HCT116 (cell line): Measurements from ENCODE around the gene BRD4. TPM values are rescaled to one million over a fixed set of nuclear protein-coding genes. Genes with fewer than 3 reads are reported as not detected.

ENCODE experiments used
- ATAC-seq: fragments of 200-7000 bp; cut with Tn5 transposase; 2 replicates; pipeline ENCODE4 v1.9.1; 2020; ENCODE audit warnings: mild to moderate bottlenecking, moderate library complexity
- BruUV-seq: library from RNA; stranded (reverse); fragments of 400-500 nt; replicated peaks from 2 replicates; lab custom pipeline; 2021; lab: Mats Ljungman, UMichigan
- CTCF ChIA-PET: fragments of 300-600 bp; sonication (Branson Sonifier 250); formaldehyde crosslinking; loops from one replicate; lab custom pipeline; 2021; ENCODE audit warnings: antibody characterized with exemption; lab: Charles Lee
- POLR2A ChIA-PET: fragments of 300-600, 350-600 bp; sonication (Branson Sonifier 250); formaldehyde crosslinking; loops from one replicate; lab custom pipeline; 2021; ENCODE audit warnings: antibody characterized with exemption; lab: Charles Lee
- RAD21 ChIA-PET, 2 experiments: fragments of 300-600 bp; sonication (Branson Sonifier 250); formaldehyde crosslinking; loops; one replicate each; lab custom pipeline; 2023; ENCODE audit warnings: low total read pairs in 2 of 2; ENCODE audit not compliant: uncharacterized antibody in 2 of 2, unreplicated experiment in 2 of 2, low non-redundant PET in 1 of 2; lab: Charles Lee
- DNase-seq: peaks from one replicate; pipeline ENCODE4 v3.0.0-alpha.2; 2010; ENCODE audit warnings: low read depth, low spot score
- H2AFZ ChIP-seq: fragments of 200-600 bp; shearing (Covaris generic), sonication (generic); 2 replicates; pipeline ENCODE4 v1.6.1; 2017; ENCODE audit warnings: low read depth, mixed run types, mixed read lengths, antibody characterized with exemption, low read length; ENCODE audit not compliant: poor library complexity, severe bottlenecking
- H3K27ac ChIP-seq: 2 replicates; pipeline ENCODE4 v1.5.1; 2012; ENCODE audit warnings: low read depth, low read length
- H3K27me3 ChIP-seq: fragments of 200-600 bp; sonication (generic); 2 replicates; pipeline ENCODE4 v1.6.1; 2016; ENCODE audit warnings: mixed run types, low read length, mixed read lengths; ENCODE audit not compliant: insufficient read depth
- H3K36me3 ChIP-seq, 2 experiments: fragments of 200-500 bp in 1 of 2; fragments of 200-600 bp in 1 of 2; sonication (Bioruptor generic) in 1 of 2; sonication (generic) in 1 of 2; 2 replicates each; pipeline versions ENCODE4 v1.5.1 to v1.6.1; 2014 to 2016; ENCODE audit warnings: low read length in 2 of 2, inconsistent platforms in 1 of 2, mixed read lengths in 1 of 2, mixed run types in 1 of 2; ENCODE audit not compliant: insufficient read depth in 2 of 2, control insufficient read depth in 1 of 2
- H3K4me1 ChIP-seq, 2 experiments: fragments of 200-600 bp in 1 of 2; sonication (generic) in 1 of 2; 2 replicates each; pipeline versions ENCODE4 v1.5.1 to v1.6.1; 2012 to 2017; ENCODE audit warnings: low read length in 2 of 2, inconsistent platforms in 1 of 2, mild to moderate bottlenecking in 1 of 2, mixed read lengths in 1 of 2, mixed run types in 1 of 2, moderate library complexity in 1 of 2; ENCODE audit not compliant: insufficient read depth in 2 of 2, control insufficient read depth in 1 of 2
- H3K4me2 ChIP-seq: fragments of 200-600 bp; sonication (generic); 2 replicates; pipeline ENCODE4 v1.6.1; 2017; ENCODE audit warnings: mixed run types, low read length, mixed read lengths
- H3K4me3 ChIP-seq, 2 experiments: fragments of 200-600 bp in 1 of 2; sonication (generic) in 1 of 2; replicated peaks in 1 of 2; 2 replicates each; pipeline ENCODE4 v1.5.1; 2011 to 2016; ENCODE audit warnings: low read length in 2 of 2, control low read depth in 1 of 2, low read depth in 1 of 2, mild to moderate bottlenecking in 1 of 2, mixed read lengths in 1 of 2, mixed run types in 1 of 2
- H3K79me2 ChIP-seq: fragments of 200-600 bp; sonication (generic); 2 replicates; pipeline ENCODE4 v1.6.1; 2017; ENCODE audit warnings: mild to moderate bottlenecking, mixed run types, low read length, moderate library complexity, mixed read lengths; ENCODE audit not compliant: insufficient read depth
- H3K9ac ChIP-seq: fragments of 200-600 bp; sonication (generic); 2 replicates; pipeline ENCODE4 v1.6.1; 2016; ENCODE audit warnings: low read length, mixed read lengths
- H3K9me2 ChIP-seq: fragments of 200-600 bp; sonication (generic), shearing (Covaris generic); 2 replicates; pipeline ENCODE4 v1.6.1; 2017; ENCODE audit warnings: mixed run types, mild to moderate bottlenecking, moderate library complexity; ENCODE audit not compliant: insufficient read depth
- H3K9me3 ChIP-seq, 2 experiments: fragments of 200-500 bp in 1 of 2; fragments of 200-600 bp in 1 of 2; sonication (Bioruptor generic) in 1 of 2; sonication (generic) in 1 of 2; 2 replicates each; pipeline ENCODE4 v1.6.1; 2014 to 2017; ENCODE audit warnings: low read length in 2 of 2, mixed read lengths in 2 of 2, inconsistent platforms in 1 of 2, low read depth in 1 of 2, mild to moderate bottlenecking in 1 of 2, mixed run types in 1 of 2, moderate library complexity in 1 of 2; ENCODE audit not compliant: control insufficient read depth in 1 of 2, insufficient read depth in 1 of 2
- H4K20me1 ChIP-seq: fragments of 200-600 bp; sonication (generic), shearing (Covaris generic); 2 replicates; pipeline ENCODE4 v1.6.1; 2017; ENCODE audit warnings: mixed run types, mild to moderate bottlenecking, moderate library complexity; ENCODE audit not compliant: insufficient read depth
- CBX3 ChIP-seq: IDR thresholded peaks from 2 replicates; pipeline ENCODE4 v1.6.1; 2012; ENCODE audit warnings: low read depth
- CEBPB ChIP-seq: IDR thresholded peaks from 2 replicates; pipeline ENCODE4 v1.6.1; 2012; ENCODE audit warnings: low read depth
- EGR1 ChIP-seq: IDR thresholded peaks from 2 replicates; pipeline ENCODE4 v1.6.1; 2012; ENCODE audit warnings: low read depth
- EZH2phosphoT487 ChIP-seq: fragments of 200-600 bp; IDR thresholded peaks from 2 replicates; pipeline ENCODE4 v1.6.1; 2018; ENCODE audit warnings: antibody characterized with exemption, borderline replicate concordance
- POLR2A ChIP-seq: IDR thresholded peaks from 2 replicates; pipeline ENCODE4 v1.7.0; 2011; ENCODE audit warnings: borderline replicate concordance; ENCODE audit not compliant: insufficient read depth, insufficient read length; ENCODE audit errors: extremely low read depth
- POLR2AphosphoS5 ChIP-seq: IDR thresholded peaks from 2 replicates; pipeline ENCODE4 v1.6.1; 2011; ENCODE audit warnings: mild to moderate bottlenecking, low read depth, low read length, moderate library complexity
- SP1 ChIP-seq: IDR thresholded peaks from 2 replicates; pipeline ENCODE4 v1.6.1; 2012; ENCODE audit warnings: low read depth
- ZFX ChIP-seq: fragments of 450-650 bp; IDR thresholded peaks from 2 replicates; pipeline ENCODE4 v1.6.1; 2017
- intact Hi-C: fragments of 100-400 bp; cut with micrococcal nuclease; formaldehyde crosslinking; loops from 2 replicates; pipeline ENCODE4 v1.10.0; 2022
- total RNA-seq: library from RNA; stranded (reverse); gene quantifications from one replicate; pipeline ENCODE4 v1.2.1, GENCODE V29; 2021; ENCODE audit not compliant: unreplicated experiment
- TF ChIP-seq, protein P1 (sequence below): IDR thresholded peaks from 2 replicates; pipeline ENCODE4 v1.6.1; 2012; ENCODE audit warnings: low read depth

BRD4 gene
- total RNA-seq, 1 experiment from 2014 or later: 52.9 TPM

GRCh38 chr19:15379083-15379998, 47.0 kb upstream of the BRD4 start, which contains the start of gene AKAP8 (continued):
- TF ChIP-seq, protein P1, sequence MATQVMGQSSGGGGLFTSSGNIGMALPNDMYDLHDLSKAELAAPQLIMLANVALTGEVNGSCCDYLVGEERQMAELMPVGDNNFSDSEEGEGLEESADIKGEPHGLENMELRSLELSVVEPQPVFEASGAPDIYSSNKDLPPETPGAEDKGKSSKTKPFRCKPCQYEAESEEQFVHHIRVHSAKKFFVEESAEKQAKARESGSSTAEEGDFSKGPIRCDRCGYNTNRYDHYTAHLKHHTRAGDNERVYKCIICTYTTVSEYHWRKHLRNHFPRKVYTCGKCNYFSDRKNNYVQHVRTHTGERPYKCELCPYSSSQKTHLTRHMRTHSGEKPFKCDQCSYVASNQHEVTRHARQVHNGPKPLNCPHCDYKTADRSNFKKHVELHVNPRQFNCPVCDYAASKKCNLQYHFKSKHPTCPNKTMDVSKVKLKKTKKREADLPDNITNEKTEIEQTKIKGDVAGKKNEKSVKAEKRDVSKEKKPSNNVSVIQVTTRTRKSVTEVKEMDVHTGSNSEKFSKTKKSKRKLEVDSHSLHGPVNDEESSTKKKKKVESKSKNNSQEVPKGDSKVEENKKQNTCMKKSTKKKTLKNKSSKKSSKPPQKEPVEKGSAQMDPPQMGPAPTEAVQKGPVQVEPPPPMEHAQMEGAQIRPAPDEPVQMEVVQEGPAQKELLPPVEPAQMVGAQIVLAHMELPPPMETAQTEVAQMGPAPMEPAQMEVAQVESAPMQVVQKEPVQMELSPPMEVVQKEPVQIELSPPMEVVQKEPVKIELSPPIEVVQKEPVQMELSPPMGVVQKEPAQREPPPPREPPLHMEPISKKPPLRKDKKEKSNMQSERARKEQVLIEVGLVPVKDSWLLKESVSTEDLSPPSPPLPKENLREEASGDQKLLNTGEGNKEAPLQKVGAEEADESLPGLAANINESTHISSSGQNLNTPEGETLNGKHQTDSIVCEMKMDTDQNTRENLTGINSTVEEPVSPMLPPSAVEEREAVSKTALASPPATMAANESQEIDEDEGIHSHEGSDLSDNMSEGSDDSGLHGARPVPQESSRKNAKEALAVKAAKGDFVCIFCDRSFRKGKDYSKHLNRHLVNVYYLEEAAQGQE: no peak

DNA sequence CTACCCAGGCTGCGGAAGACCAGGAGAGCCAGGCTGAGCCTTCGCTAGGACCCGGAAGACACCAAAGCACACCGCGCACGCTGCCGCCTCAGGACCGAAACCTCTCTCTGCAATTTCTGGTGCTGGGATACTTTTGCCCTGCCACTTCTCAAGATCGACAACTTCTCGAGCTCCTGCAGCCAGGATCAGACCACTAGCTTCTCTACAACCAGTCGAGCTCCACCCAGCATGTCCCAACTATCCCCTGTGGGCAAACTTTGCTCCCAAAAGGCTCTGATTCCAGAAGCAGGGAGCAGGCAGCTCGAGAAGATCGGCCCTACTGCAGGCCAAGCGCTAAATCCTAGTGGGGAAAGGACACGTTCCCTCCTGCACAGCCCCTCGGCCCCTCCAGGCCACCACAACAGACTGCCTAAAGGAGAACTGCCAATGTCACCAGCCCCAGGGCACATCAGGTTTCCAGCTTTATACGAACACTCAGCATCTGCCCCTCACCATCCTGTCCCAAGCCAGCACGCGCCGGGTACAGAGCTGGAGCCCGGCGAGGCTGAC, 46.3 kb upstream of the BRD4 start:
- intact Hi-C loops: loop anchor here (2.0 to 10.0 kb wide), 2 partner anchors 114 to 178 kb away; no protein-coding TSS in a partner anchor
- Histone ChIP-seq H2AFZ (no peak overlapping the region), H3K27ac (peak overlapping the region; percentile 96), H3K9ac (peak overlapping the region; percentile 91), H3K9me3 (no peaks in the 10 kb centered on the region), H3K36me3 (peaks cover 2 to 7% of the 10 kb centered on the region in 2 experiments; a peak in 3 of 4 replicates), H3K4me3 (peak overlapping the region; percentile 83 to 100), H3K4me2 (peak overlapping the region; percentile 99), H3K79me2 (peaks cover 57% of the 10 kb centered on the region), H3K9me2 (no peaks in the 10 kb centered on the region), H3K27me3 (no peaks in the 10 kb centered on the region), H4K20me1 (peaks cover 9% of the 10 kb centered on the region; the same call in 1 of the 2 replicates), H3K4me1 (peaks cover 13 to 33% of the 10 kb centered on the region in 2 experiments)
- CTCF ChIA-PET: interaction anchor here (1.2 to 2.3 kb wide), 3 partner anchors 41 to 177 kb away, joined by 3 to 11 read pairs (median 11); partner anchors contain the start of gene AKAP8L
- no peak for DNase-seq
- POLR2A ChIA-PET: interaction anchor here (0.6 to 3.2 kb wide), 6 partner anchors 10 to 284 kb away, joined by 3 to 22 read pairs (median 4); partner anchors contain the start of gene AKAP8L
- no TSS peak for BruUV-seq
- RAD21 ChIA-PET: no interaction called here
- TF ChIP-seq EZH2phosphoT487 (no peak), POLR2AphosphoS5 (no peak), ZFX (no peak), EGR1 (no peak), CEBPB (no peak), SP1 (no peak), CBX3 (no peak), POLR2A (peak; percentile 7)
- ATAC-seq: no peak; the same call in 1 of the 2 replicates
